GM18511 (cell line): ENCODE data around the gene SSR1.

ENCODE experiments used
- ATAC-seq: cut with Tn5 transposase; IDR thresholded peaks from one replicate; pipeline ENCODE4 v1.9.1; 2021; ENCODE audit warnings: mild to moderate bottlenecking, moderate library complexity; ENCODE audit not compliant: unreplicated experiment

Gene SSR1

GRCh38 chr6:7218406-7218988 is 94.5 kb downstream of the SSR1 start:
- no peak for ATAC-seq
